Hypothalamus (tissue), 51 donors: ENCODE measurements around the gene GJA5.

ENCODE experiments used
- DNase-seq, 51 donors: peaks; one replicate each; lab custom pipeline; 2025; lab: John Stamatoyannopoulos, UW

The GJA5 gene

GRCh38 chr1:147768101-147768500 is 7.7 kb upstream of the GJA5 start:
- no peak for DNase-seq

GRCh38 chr1:147762233-147763024 is 2.0 kb upstream of the GJA5 start:
- DNase-seq, result no peak

- DNase-seq, result no peak
These were observed 1.9 kb downstream of the GJA5 start for GRCh38 chr1:147758379-147759100.

- no peak for DNase-seq
These were observed 3.1 kb downstream of the GJA5 start for GRCh38 chr1:147757015-147757990.

- DNase-seq, result no peak
These were observed 4.1 kb downstream of the GJA5 start for GRCh38 chr1:147756341-147756740.

GRCh38 chr1:147754661-147755060 is 5.7 kb downstream of the GJA5 start:
- DNase-seq, result no peak

GRCh38 chr1:147753081-147753480 is 7.3 kb downstream of the GJA5 start:
- no peak for DNase-seq

- no peak for DNase-seq
These were observed 7.9 kb downstream of the GJA5 start for GRCh38 chr1:147752511-147752910.

- no peak for DNase-seq
These were observed 9.1 kb downstream of the GJA5 start for GRCh38 chr1:147751346-147751745.

- DNase-seq, result no peak
These were observed 9.7 kb downstream of the GJA5 start for GRCh38 chr1:147750618-147751217.

GRCh38 chr1:147749792-147750191 is 10.6 kb downstream of the GJA5 start:
- no peak for DNase-seq

GRCh38 chr1:147748676-147749350 is 11.6 kb downstream of the GJA5 start:
- no peak for DNase-seq

GRCh38 chr1:147747966-147748365 is 12.4 kb downstream of the GJA5 start:
- DNase-seq, result no peak

GRCh38 chr1:147745271-147745670 is 15.1 kb downstream of the GJA5 start:
- DNase-seq, result no peak

- DNase-seq, result no peak
These were observed 19.3 kb downstream of the GJA5 start for GRCh38 chr1:147741065-147741464.

- DNase-seq, result no peak
These were observed 20.0 kb downstream of the GJA5 start for GRCh38 chr1:147740391-147740790.

GRCh38 chr1:147738739-147739476 is 21.5 kb downstream of the GJA5 start:
- no peak for DNase-seq

GRCh38 chr1:147738129-147738528 is 22.3 kb downstream of the GJA5 start:
- DNase-seq, result no peak

GRCh38 chr1:147736883-147737282 is 23.5 kb downstream of the GJA5 start:
- DNase-seq, result no peak
